ENCODE measurements around the gene CBY2. TPM values are rescaled to one million over a fixed set of nuclear protein-coding genes. Genes with fewer than 3 reads are reported as not detected.

Gene CBY2
- total RNA-seq, 4 donors from 2014 or later = not detected

- intact Hi-C loops (cut with DNase I; ENCODE audit: low total_unique reads) = no loop called here
- no peaks in the 10 kb centered on the region for H3K36me3 ChIP-seq
- H3K4me3 ChIP-seq = no peak overlapping the region
- no peaks in the 10 kb centered on the region for H3K9me3 ChIP-seq
- H3K4me1 ChIP-seq = no peaks in the 10 kb centered on the region
- no peak overlapping the region for H3K27ac ChIP-seq
- DNase-seq = no peak
- no peaks in the 10 kb centered on the region for H3K27me3 ChIP-seq
- TF ChIP-seq, protein P1, sequence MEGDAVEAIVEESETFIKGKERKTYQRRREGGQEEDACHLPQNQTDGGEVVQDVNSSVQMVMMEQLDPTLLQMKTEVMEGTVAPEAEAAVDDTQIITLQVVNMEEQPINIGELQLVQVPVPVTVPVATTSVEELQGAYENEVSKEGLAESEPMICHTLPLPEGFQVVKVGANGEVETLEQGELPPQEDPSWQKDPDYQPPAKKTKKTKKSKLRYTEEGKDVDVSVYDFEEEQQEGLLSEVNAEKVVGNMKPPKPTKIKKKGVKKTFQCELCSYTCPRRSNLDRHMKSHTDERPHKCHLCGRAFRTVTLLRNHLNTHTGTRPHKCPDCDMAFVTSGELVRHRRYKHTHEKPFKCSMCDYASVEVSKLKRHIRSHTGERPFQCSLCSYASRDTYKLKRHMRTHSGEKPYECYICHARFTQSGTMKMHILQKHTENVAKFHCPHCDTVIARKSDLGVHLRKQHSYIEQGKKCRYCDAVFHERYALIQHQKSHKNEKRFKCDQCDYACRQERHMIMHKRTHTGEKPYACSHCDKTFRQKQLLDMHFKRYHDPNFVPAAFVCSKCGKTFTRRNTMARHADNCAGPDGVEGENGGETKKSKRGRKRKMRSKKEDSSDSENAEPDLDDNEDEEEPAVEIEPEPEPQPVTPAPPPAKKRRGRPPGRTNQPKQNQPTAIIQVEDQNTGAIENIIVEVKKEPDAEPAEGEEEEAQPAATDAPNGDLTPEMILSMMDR (IDR thresholded peaks at IDR 0.05) = no peak
- TF ChIP-seq POLR2A (IDR thresholded peaks at IDR 0.05) = no peak
Measured at GRCh38 chr13:45728759-45729158, 26.6 kb downstream of the CBY2 start.

DNA sequence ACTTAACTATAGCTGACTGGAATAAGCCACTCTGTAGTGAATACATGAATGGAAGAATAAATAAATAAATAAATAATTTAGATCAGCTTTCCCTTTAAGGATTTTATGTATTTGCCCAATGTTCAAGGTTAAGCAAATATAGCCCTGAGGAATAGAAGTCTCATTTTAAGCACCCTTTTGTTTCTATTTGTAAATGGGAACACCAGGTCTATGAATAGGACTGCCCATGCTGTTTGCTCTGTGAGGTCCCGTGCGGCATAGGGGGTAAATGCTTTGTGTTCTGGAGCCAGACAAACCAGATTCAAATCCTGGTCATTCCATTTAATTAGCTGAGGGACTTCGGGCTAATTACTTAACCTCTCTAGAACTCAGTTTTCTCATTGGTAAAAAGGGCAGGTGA, 29.3 kb downstream of the CBY2 start:
- TF ChIP-seq POLR2A (IDR thresholded peaks at IDR 0.05) = no peak
- TF ChIP-seq, protein P1 (IDR thresholded peaks at IDR 0.05) = no peak
- Histone ChIP-seq H3K27me3 (no peaks in the 10 kb centered on the region), H3K4me1 (no peaks in the 10 kb centered on the region), H3K9me3 (no peaks in the 10 kb centered on the region), H3K4me3 (no peak overlapping the region), H3K27ac (no peak overlapping the region), H3K36me3 (no peaks in the 10 kb centered on the region)
- DNase-seq = no peak
- intact Hi-C loops (cut with DNase I; ENCODE audit: low total_unique reads) = no loop called here

DNA sequence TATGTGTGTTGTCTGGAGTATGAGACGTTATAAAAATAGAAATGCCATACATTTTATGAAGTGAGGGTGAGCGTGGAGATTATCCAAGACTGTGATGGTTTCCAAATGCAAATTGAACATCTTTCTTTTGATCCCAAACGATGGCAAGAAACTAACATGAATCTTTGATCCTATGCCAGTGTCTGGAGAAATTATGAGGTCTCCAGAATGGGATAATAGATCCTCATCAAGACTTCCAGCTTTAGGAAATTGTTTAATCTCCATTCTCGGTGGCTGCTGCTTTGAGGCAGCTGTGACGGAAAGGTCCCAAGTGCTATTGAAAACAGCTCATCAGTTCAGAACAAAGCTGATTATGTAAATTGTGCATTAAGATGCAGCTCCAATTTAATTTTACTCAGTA, 30.8 kb downstream of the CBY2 start:
- Histone ChIP-seq H3K27ac (no peak overlapping the region), H3K4me1 (no peaks in the 10 kb centered on the region), H3K4me3 (no peak overlapping the region), H3K9me3 (no peaks in the 10 kb centered on the region), H3K36me3 (no peaks in the 10 kb centered on the region), H3K27me3 (no peaks in the 10 kb centered on the region)
- TF ChIP-seq, protein P1 (IDR thresholded peaks at IDR 0.05) = no peak
- TF ChIP-seq POLR2A (IDR thresholded peaks at IDR 0.05) = no peak
- intact Hi-C loops (cut with DNase I; ENCODE audit: low total_unique reads) = no loop called here
- DNase-seq = no peak

DNA sequence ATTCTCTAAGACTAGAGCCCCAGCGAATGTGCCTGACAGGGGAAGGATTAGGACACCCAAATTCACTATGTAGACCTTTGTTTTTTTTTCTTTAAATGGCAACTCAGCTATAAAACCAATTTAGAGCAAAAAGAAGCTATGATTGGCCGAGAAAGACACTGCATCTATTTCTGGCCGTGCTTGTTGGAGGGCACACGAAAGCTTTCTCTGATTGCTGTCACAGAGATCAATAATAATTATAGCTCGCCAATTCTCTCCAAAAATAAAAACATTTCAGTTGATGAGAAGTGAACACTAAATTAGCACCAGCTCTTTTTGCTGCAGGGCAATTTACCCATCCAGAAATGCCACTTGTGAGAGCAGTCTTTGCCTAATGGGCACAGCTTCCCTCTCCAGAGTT, 31.2 kb downstream of the CBY2 start:
- DNase-seq = no peak

GRCh38 chr13:45737571-45738017, 35.5 kb downstream of the CBY2 start:
- no peaks in the 10 kb centered on the region for H3K36me3 ChIP-seq
- intact Hi-C loops (cut with DNase I; ENCODE audit: low total_unique reads) = no loop called here
- TF ChIP-seq, protein P1 (IDR thresholded peaks at IDR 0.05) = no peak
- no peak for TF ChIP-seq POLR2A (IDR thresholded peaks at IDR 0.05)

More for the DNA sequence above, 31.2 kb downstream of the CBY2 start:
- Histone ChIP-seq H3K27ac (no peak overlapping the region), H3K27me3 (no peaks in the 10 kb centered on the region), H3K9me3 (no peaks in the 10 kb centered on the region), H3K4me3 (no peak overlapping the region), H3K36me3 (no peaks in the 10 kb centered on the region), H3K4me1 (no peaks in the 10 kb centered on the region)
- intact Hi-C loops (cut with DNase I; ENCODE audit: low total_unique reads) = no loop called here
- TF ChIP-seq, protein P1 (IDR thresholded peaks at IDR 0.05) = no peak
- TF ChIP-seq POLR2A (IDR thresholded peaks at IDR 0.05) = no peak

More at GRCh38 chr13:45737571-45738017, 35.5 kb downstream of the CBY2 start:
- no peak for DNase-seq
- no peaks in the 10 kb centered on the region for H3K9me3 ChIP-seq
- H3K4me1 ChIP-seq = no peaks in the 10 kb centered on the region
- H3K27me3 ChIP-seq = no peaks in the 10 kb centered on the region
- H3K4me3 ChIP-seq = no peak overlapping the region
- no peak overlapping the region for H3K27ac ChIP-seq
